Retina (tissue), 1 donor: Measurements from ENCODE around the gene RABL6.
A peak's percentile ranks its signal among the peaks of the same experiment; 100 is the strongest.
"Not testable (repeated sequence)": the region's sequence is repeated elsewhere in the genome, so short reads cannot be mapped to it uniquely, and the experiment has no call there.

Experiments used
- DNase-seq: peaks from one replicate; pipeline ENCODE4 v3.0.0-alpha.2; 2016

The RABL6 gene

DNA sequence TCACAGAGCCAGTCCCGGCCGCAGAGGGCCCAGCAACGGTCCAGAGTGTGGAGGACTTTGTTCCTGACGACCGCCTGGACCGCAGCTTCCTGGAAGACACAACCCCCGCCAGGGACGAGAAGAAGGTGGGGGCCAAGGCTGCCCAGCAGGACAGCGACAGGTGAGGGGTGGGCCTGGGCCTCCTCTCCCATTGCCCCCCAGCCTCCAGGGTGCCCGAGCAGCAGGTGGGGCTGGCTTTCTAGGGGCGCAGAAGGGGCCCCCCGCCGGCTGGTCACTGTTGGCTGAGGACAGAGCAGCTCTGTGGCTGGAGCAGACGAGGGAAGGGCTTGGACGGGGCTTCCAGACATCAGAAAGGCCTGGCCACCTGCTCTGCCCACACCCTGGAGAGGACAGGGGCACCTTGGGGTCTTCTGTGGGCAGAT, 30.1 kb downstream of the RABL6 start:
- not testable (repeated sequence) for DNase-seq

DNA sequence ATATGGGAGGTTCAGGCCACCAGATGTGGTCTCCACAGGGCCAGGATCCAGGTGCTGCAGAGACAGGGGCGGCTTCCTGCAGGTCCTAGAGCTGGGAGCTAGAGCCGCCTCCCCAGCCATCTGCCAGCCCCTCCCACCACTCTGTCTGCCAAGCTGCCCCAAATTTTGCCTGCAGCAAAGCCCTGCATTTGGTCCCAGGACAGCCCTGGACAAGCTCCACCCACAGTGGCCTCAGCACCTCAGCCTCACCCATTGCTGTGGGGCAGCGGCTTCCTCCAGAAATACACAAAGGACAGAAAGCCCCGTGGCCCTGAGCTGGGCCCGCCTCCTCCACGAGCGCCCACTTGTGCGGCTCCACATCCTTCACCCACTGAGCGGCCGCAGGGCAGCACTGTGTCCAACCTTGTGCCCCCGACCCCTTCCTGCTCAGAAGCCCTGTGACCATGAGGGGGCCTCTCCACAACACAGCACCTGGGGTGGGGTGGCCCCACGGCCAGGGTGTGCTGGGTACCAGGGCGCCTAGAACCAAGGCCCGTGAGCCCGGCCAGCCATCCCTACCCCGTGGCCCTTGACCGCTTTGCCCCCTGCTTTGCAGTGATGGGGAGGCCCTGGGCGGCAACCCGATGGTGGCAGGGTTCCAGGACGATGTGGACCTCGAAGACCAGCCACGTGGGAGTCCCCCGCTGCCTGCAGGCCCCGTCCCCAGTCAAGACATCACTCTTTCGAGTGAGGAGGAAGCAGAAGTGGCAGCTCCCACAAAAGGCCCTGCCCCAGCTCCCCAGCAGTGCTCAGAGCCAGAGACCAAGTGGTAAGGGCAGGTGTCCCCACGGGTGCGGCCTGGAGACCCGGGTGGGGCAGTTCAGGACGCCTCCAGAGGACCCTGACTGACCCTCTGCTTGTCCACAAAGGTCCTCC, 30.8 kb downstream of the RABL6 start:
- no peak for DNase-seq

- peak; percentile 22 for DNase-seq
These were observed 31.7 kb downstream of the RABL6 start for GRCh38 chr9:136839229-136840139.

DNA sequence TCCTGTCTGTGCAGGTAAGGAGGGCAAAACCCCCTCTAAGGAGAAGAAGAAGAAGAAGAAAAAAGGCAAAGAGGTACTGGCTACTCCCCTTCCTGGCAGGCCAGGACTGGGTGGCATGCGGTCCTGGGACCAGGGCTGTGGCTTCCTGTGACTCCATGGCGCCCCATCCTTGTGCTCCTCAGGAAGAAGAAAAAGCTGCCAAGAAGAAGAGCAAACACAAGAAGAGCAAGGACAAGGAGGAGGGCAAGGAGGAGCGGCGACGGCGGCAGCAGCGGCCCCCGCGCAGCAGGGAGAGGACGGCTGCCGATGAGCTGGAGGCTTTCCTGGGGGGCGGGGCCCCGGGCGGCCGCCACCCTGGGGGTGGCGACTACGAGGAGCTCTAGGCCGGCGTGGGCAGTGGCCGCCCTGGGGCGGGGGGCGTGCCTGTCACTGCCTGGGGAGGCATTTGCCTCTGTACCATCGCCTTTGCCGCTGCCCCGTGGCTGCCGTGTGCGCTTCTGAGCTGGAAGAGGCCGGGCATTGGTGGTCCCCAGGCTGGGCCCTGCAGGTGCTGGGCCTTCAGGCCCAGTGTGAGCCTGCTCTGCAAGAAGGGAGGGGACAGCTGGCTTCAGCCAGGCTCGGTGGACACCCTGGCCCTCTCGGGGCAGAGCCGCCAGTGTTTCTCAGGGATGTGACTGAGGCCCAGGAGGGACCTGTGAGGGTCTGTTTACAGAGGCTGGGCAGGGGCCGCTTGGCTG, 32.6 kb downstream of the RABL6 start:
- DNase-seq = no peak

- peak; percentile 70 for DNase-seq
These were observed 33.3 kb downstream of the RABL6 start for GRCh38 chr9:136840877-136841645.

- not testable (repeated sequence) for DNase-seq
These were observed 34.1 kb downstream of the RABL6 start for GRCh38 chr9:136841646-136842379.

DNA sequence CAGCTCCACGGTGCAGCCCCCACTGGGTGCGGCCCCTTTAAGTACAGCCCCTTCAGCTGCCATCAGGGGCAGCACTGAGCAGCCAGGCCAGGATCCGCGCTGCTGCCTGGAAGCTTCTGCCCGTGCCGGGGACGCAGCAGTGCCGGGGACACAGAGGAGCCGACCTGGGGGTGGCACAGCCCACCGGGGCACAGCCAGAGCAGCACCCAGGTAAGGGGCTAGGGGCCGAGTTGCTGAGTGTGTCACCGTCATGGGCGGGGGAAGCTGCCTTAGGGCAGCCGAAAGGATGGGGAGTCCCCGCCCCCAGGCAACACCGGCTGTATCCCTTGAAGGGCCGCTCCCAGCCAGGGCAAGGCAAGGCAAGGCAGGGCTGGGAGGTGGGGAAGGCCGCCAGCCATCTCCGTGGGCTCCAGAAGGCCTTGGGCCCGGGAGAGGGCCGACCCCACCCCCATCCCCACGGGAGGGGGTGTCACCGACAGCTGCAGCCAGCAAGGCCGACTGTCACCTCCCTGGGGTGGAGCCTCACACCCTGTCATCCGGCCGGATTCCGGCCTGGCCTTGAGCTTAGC, 34.7 kb downstream of the RABL6 start, which contains the start of gene AJM1:
TSS of gene AJM1 (plus strand) at position 99 of the 569 bp plus-strand sequence. CDS start 1,937 bp downstream, outside the sequence.
- DNase-seq = peak; percentile 91

GRCh38 chr9:136843159-136843800, 35.5 kb downstream of the RABL6 start:
- peak; percentile 34 for DNase-seq

GRCh38 chr9:136843801-136844740, 36.3 kb downstream of the RABL6 start:
- DNase-seq = peak; percentile 72

- no peak for DNase-seq
These were observed 37.2 kb downstream of the RABL6 start for GRCh38 chr9:136844761-136845464.

- DNase-seq = peak; percentile 48
These were observed 37.9 kb downstream of the RABL6 start for GRCh38 chr9:136845465-136846260.

DNA sequence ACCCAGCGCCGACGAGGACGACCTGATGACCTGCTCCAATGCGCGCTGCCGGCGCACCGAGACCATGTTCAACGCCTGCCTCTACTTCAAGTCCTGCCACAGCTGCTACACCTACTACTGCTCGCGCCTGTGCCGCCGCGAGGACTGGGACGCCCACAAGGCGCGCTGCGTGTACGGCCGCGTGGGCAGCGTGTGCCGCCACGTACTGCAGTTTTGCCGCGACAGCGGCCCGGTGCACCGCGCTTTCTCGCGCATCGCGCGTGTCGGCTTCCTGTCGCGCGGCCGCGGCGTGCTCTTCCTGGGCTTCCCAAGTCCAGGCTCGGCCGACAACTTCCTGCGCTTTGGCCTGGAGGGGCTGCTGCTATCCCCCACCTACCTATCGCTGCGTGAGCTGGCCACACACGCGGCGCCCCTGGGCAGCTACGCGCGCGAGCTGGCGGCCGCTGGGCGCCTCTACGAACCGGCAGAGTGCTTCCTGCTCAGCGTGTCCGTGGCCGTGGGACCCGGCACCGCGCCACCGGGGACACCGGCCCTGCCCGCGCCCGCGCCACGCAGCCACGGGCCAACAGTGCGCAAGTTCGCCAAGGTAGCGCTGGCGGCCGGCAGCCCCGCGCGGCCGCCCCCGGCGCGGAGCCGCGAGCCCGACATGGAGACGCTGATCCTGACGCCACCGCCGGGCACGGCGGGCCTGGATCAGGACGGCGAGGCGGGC, 38.8 kb downstream of the RABL6 start:
- DNase-seq = peak; percentile 39

DNA sequence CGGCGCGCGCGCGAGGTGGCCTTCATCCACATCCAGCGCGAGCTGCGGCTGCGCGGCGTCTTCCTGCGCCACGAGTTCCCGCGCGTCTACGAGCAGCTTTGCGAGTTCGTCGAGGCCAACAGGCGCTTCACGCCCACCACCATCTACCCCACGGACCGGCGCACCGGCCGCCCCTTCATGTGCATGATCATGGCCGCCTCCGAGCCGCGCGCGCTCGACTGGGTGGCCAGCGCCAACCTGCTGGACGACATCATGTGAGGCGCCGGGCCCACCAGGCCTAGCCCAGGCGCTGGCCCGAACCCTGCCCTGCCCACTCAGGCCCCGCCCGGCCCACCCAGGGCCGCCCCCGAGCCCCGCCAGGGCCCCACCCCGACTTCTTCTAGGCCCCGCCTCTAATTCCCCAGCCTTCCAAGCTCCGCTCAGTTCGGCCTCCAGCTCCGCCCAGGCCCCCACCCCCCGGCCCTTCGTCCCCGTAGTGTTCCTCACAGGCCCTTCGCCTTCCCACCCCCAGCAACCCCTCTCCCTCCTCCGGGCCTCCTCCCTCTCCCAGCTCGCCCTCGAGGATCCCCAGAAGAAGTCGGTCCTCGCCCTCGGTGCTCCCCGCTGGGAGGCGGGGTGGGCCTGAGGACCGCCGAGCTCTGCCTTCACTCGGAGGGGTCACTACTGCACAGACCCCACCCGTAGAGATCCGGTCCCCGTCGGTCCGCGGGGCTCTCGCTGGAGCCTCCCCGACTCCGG, 39.5 kb downstream of the RABL6 start:
- peak; percentile 36 for DNase-seq

DNA sequence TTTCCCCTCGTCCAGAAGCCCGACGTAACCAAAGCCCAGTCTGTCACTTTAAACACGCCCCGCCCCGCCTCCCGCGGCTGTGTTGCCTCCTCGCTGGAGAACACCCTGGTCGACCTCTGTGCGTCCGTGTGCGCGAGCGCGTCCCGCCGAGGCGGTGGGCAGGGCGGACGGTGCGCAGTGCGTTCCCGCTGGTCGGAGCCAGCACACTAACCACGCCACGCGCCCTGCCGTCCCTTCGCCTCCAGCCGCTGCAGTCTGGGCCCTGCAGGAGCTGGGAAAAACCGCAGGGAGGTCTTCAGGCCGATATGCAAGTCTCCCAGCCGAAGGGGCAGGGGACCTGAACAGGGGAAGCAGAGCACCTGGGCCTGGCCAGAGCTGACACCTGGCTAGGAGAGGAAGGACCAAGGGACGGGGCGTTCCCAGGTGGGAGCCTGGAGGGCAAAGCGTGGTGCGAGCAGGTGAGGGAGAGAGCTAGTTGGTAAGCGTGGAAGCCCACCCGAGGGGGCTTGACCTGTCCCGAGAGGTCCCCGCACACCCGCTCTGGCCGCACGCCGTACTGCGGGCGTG, 40.2 kb downstream of the RABL6 start:
- DNase-seq = peak; percentile 75

GRCh38 chr9:136848393-136849037, 40.8 kb downstream of the RABL6 start:
- peak; percentile 53 for DNase-seq
